ENCODE results near the gene HMGXB3.

HMGXB3 gene

DNA sequence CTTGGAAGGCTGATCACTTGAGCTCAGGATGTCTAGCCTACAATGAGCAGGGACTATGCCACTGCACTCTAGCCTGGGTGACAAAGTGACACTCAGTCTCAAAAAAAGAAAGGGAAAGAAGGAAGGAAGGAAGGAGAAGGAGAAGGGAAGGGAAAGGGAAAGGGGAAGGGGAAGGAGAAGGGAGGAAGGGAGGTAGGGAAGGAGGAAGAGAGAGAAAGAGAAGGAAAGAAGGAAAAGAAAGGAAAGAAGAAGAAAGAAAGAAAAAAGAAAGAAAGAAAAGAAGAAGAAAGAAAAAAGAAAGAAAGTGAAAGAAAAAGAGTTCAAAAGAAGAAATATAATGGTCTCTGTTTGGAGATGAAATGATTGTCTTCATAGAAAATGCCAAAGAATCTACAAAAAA lies 96.6 kb downstream of the HMGXB3 start:
- no peak for DNase-seq

- DNase-seq: no peak
These were observed 100.5 kb downstream of the HMGXB3 start for GRCh38 chr5:150101023-150101422.
